GM19193 (cell line): ENCODE results near the gene AFAP1L1.

Experiments
- POLR2A ChIP-seq: IDR thresholded peaks from 4 replicates; pipeline ENCODE4 v1.6.1; 2011; ENCODE audit not compliant: insufficient read depth, insufficient read length; ENCODE audit errors: extremely low read depth

The AFAP1L1 gene

GRCh38 chr5:149337736-149338135, 66.1 kb downstream of the AFAP1L1 start:
- no peak for TF ChIP-seq POLR2A

- no peak for TF ChIP-seq POLR2A
Observed at GRCh38 chr5:149338364-149338763, 66.7 kb downstream of the AFAP1L1 start.

- no peak for TF ChIP-seq POLR2A
Observed at GRCh38 chr5:149340920-149341319, 69.3 kb downstream of the AFAP1L1 start.

GRCh38 chr5:149341876-149342275, 70.2 kb downstream of the AFAP1L1 start:
- no peak for TF ChIP-seq POLR2A

- no peak for TF ChIP-seq POLR2A
Observed at GRCh38 chr5:149344151-149344550, 72.5 kb downstream of the AFAP1L1 start.

- peak; percentile 90 for TF ChIP-seq POLR2A
Observed at GRCh38 chr5:149345147-149345891, 73.7 kb downstream of the AFAP1L1 start, which contains the start of gene GRPEL2. TSS of gene GRPEL2 (plus strand) at chr5:149345499. CDS start at chr5:149345540, 41 bp downstream.

- TF ChIP-seq POLR2A = no peak
Observed at GRCh38 chr5:149345892-149346222, 74.2 kb downstream of the AFAP1L1 start.

- TF ChIP-seq POLR2A = no peak
Observed at GRCh38 chr5:149348518-149348917, 76.9 kb downstream of the AFAP1L1 start.

- no peak for TF ChIP-seq POLR2A
Observed at GRCh38 chr5:149349382-149349781, 77.7 kb downstream of the AFAP1L1 start.

GRCh38 chr5:149352169-149352568, 80.5 kb downstream of the AFAP1L1 start:
- TF ChIP-seq POLR2A = no peak

- no peak for TF ChIP-seq POLR2A
Observed at GRCh38 chr5:149353911-149354310, 82.3 kb downstream of the AFAP1L1 start.

- no peak for TF ChIP-seq POLR2A
Observed at GRCh38 chr5:149355688-149356087, 84.0 kb downstream of the AFAP1L1 start.

- TF ChIP-seq POLR2A = no peak
Observed at GRCh38 chr5:149356391-149356790, 84.7 kb downstream of the AFAP1L1 start.

GRCh38 chr5:149357370-149358293, 86.0 kb downstream of the AFAP1L1 start, which contains the start of gene PCYOX1L:
TSS of gene PCYOX1L (plus strand) at chr5:149358046. CDS start at chr5:149358069, 23 bp downstream.
- TF ChIP-seq POLR2A = peak; percentile 81

GRCh38 chr5:149358294-149358651, 86.6 kb downstream of the AFAP1L1 start:
- TF ChIP-seq POLR2A = no peak
